ENCODE results near the gene SELENOM.
"Not testable (repeated sequence)": the region's sequence is repeated elsewhere in the genome, so short reads cannot be mapped to it uniquely, and the experiment has no call there.

SELENOM gene

GRCh38 chr22:31075961-31076360 lies 31.4 kb downstream of the SELENOM start:
- Histone ChIP-seq H3K79me1 (replicated peaks; ENCODE audit: low read length, poor library complexity, severe bottlenecking) (peaks cover 2% of the 10 kb centered on the region), H3K4ac (ENCODE audit: low read depth in 1 of 2, low read length in 2 of 2) (no peak overlapping the region), H2AFZ (ENCODE audit: low read depth, low read length) (peak overlapping the region; percentile 5), H2BK120ac (ENCODE audit: low read depth, low read length) (no peak overlapping the region), H2BK5ac (ENCODE audit: low read depth, low read length, poor library complexity, severe bottlenecking) (no peak overlapping the region), H3K4me2 (ENCODE audit: low read length, poor library complexity, severe bottlenecking) (no peak overlapping the region), H4K91ac (ENCODE audit: low read length) (no peak overlapping the region), H3K14ac (ENCODE audit: low read length in 2 of 2) (no peak overlapping the region), H3K18ac (ENCODE audit: low read depth in 1 of 2, low read length in 2 of 2) (peak overlapping the region in 1 of 2 experiments; percentile 35), H3K9ac (ENCODE audit: low read length) (peak overlapping the region; percentile 88), H3K27me3 (ENCODE audit: control insufficient read depth in 1 of 2, insufficient read depth in 1 of 2, low read length in 2 of 2) (no peaks in the 10 kb centered on the region), H3K23ac (ENCODE audit: low read length in 2 of 2) (no peak overlapping the region), H2BK15ac (ENCODE audit: low read depth, poor library complexity, severe bottlenecking) (peak overlapping the region; percentile 36), H2BK12ac (ENCODE audit: low read length in 2 of 2) (no peak overlapping the region), H3K4me3 (ENCODE audit: insufficient read depth in 1 of 2, low read depth in 1 of 2, low read length in 2 of 2) (no peak overlapping the region), H3K9me3 (ENCODE audit: control insufficient read depth, low read length) (no peaks in the 10 kb centered on the region), H2AK5ac (ENCODE audit: low read length, severe bottlenecking) (no peak overlapping the region), H3K36me3 (ENCODE audit: control insufficient read depth in 1 of 2, insufficient read depth in 2 of 2, low read depth in 1 of 2, low read length in 2 of 2) (no peaks in the 10 kb centered on the region), H3K27ac (ENCODE audit: low read length, poor library complexity, severe bottlenecking) (no peak overlapping the region), H3K4me1 (ENCODE audit: control insufficient read depth, insufficient read depth, low read depth, low read length) (peaks cover 7% of the 10 kb centered on the region), H4K8ac (ENCODE audit: low read length) (peak overlapping the region; percentile 88)
- WGBS, result 74% methylated on average over 15 of the region's 15 CpGs
- DNase-seq, result no peak

- not testable (repeated sequence) for H2AK5ac ChIP-seq (ENCODE audit: low read length, severe bottlenecking); H3K79me1 ChIP-seq (replicated peaks; ENCODE audit: low read length, poor library complexity, severe bottlenecking); H3K36me3 ChIP-seq (ENCODE audit: control insufficient read depth in 1 of 2, insufficient read depth in 2 of 2, low read depth in 1 of 2, low read length in 2 of 2); H3K4me1 ChIP-seq (ENCODE audit: control insufficient read depth, insufficient read depth, low read depth, low read length); H2BK120ac ChIP-seq (ENCODE audit: low read depth, low read length); H3K4ac ChIP-seq (ENCODE audit: low read depth in 1 of 2, low read length in 2 of 2); H4K91ac ChIP-seq (ENCODE audit: low read length); H2BK15ac ChIP-seq (ENCODE audit: low read depth, poor library complexity, severe bottlenecking); H3K4me3 ChIP-seq (ENCODE audit: insufficient read depth in 1 of 2, low read depth in 1 of 2, low read length in 2 of 2); H3K9ac ChIP-seq (ENCODE audit: low read length); H3K27me3 ChIP-seq (ENCODE audit: control insufficient read depth in 1 of 2, insufficient read depth in 1 of 2, low read length in 2 of 2); H3K23ac ChIP-seq (ENCODE audit: low read length in 2 of 2); H4K8ac ChIP-seq (ENCODE audit: low read length); DNase-seq; H2AFZ ChIP-seq (ENCODE audit: low read depth, low read length); H2BK12ac ChIP-seq (ENCODE audit: low read length in 2 of 2); H2BK5ac ChIP-seq (ENCODE audit: low read depth, low read length, poor library complexity, severe bottlenecking); H3K4me2 ChIP-seq (ENCODE audit: low read length, poor library complexity, severe bottlenecking); H3K18ac ChIP-seq (ENCODE audit: low read depth in 1 of 2, low read length in 2 of 2); H3K27ac ChIP-seq (ENCODE audit: low read length, poor library complexity, severe bottlenecking); H3K14ac ChIP-seq (ENCODE audit: low read length in 2 of 2); H3K9me3 ChIP-seq (ENCODE audit: control insufficient read depth, low read length)
- WGBS, result 88% methylated on average over 4 of the region's 5 CpGs
These were observed 33.7 kb downstream of the SELENOM start for GRCh38 chr22:31073545-31074145.

GRCh38 chr22:31073125-31073524 lies 34.2 kb downstream of the SELENOM start:
- not testable (repeated sequence) for H3K4ac ChIP-seq (ENCODE audit: low read depth in 1 of 2, low read length in 2 of 2); H4K91ac ChIP-seq (ENCODE audit: low read length); H3K27ac ChIP-seq (ENCODE audit: low read length, poor library complexity, severe bottlenecking); H4K8ac ChIP-seq (ENCODE audit: low read length); H3K27me3 ChIP-seq (ENCODE audit: control insufficient read depth in 1 of 2, insufficient read depth in 1 of 2, low read length in 2 of 2); H2BK12ac ChIP-seq (ENCODE audit: low read length in 2 of 2); H3K4me2 ChIP-seq (ENCODE audit: low read length, poor library complexity, severe bottlenecking); H2AFZ ChIP-seq (ENCODE audit: low read depth, low read length); H3K9me3 ChIP-seq (ENCODE audit: control insufficient read depth, low read length); H3K4me3 ChIP-seq (ENCODE audit: insufficient read depth in 1 of 2, low read depth in 1 of 2, low read length in 2 of 2); H3K18ac ChIP-seq (ENCODE audit: low read depth in 1 of 2, low read length in 2 of 2); H2BK120ac ChIP-seq (ENCODE audit: low read depth, low read length); H3K36me3 ChIP-seq (ENCODE audit: control insufficient read depth in 1 of 2, insufficient read depth in 2 of 2, low read depth in 1 of 2, low read length in 2 of 2); H3K14ac ChIP-seq (ENCODE audit: low read length in 2 of 2); H3K4me1 ChIP-seq (ENCODE audit: control insufficient read depth, insufficient read depth, low read depth, low read length); H2BK5ac ChIP-seq (ENCODE audit: low read depth, low read length, poor library complexity, severe bottlenecking); H3K9ac ChIP-seq (ENCODE audit: low read length); H3K79me1 ChIP-seq (replicated peaks; ENCODE audit: low read length, poor library complexity, severe bottlenecking); H2BK15ac ChIP-seq (ENCODE audit: low read depth, poor library complexity, severe bottlenecking); H3K23ac ChIP-seq (ENCODE audit: low read length in 2 of 2); H2AK5ac ChIP-seq (ENCODE audit: low read length, severe bottlenecking); DNase-seq
- 94% methylated on average over 9 of the region's 9 CpGs for WGBS

GRCh38 chr22:31069691-31070314 lies 37.6 kb downstream of the SELENOM start:
- H2AFZ ChIP-seq (ENCODE audit: low read depth, low read length); H3K4me3 ChIP-seq (ENCODE audit: insufficient read depth in 1 of 2, low read depth in 1 of 2, low read length in 2 of 2); H3K36me3 ChIP-seq (ENCODE audit: control insufficient read depth in 1 of 2, insufficient read depth in 2 of 2, low read depth in 1 of 2, low read length in 2 of 2); H4K8ac ChIP-seq (ENCODE audit: low read length); H3K23ac ChIP-seq (ENCODE audit: low read length in 2 of 2); H4K91ac ChIP-seq (ENCODE audit: low read length); H2BK12ac ChIP-seq (ENCODE audit: low read length in 2 of 2); H2BK15ac ChIP-seq (ENCODE audit: low read depth, poor library complexity, severe bottlenecking); DNase-seq; H2BK5ac ChIP-seq (ENCODE audit: low read depth, low read length, poor library complexity, severe bottlenecking); H3K4me2 ChIP-seq (ENCODE audit: low read length, poor library complexity, severe bottlenecking); H3K4me1 ChIP-seq (ENCODE audit: control insufficient read depth, insufficient read depth, low read depth, low read length); H3K14ac ChIP-seq (ENCODE audit: low read length in 2 of 2); H3K9ac ChIP-seq (ENCODE audit: low read length); H3K27me3 ChIP-seq (ENCODE audit: control insufficient read depth in 1 of 2, insufficient read depth in 1 of 2, low read length in 2 of 2); H3K9me3 ChIP-seq (ENCODE audit: control insufficient read depth, low read length); H2AK5ac ChIP-seq (ENCODE audit: low read length, severe bottlenecking); H3K4ac ChIP-seq (ENCODE audit: low read depth in 1 of 2, low read length in 2 of 2); H3K18ac ChIP-seq (ENCODE audit: low read depth in 1 of 2, low read length in 2 of 2); H3K27ac ChIP-seq (ENCODE audit: low read length, poor library complexity, severe bottlenecking); H3K79me1 ChIP-seq (replicated peaks; ENCODE audit: low read length, poor library complexity, severe bottlenecking); H2BK120ac ChIP-seq (ENCODE audit: low read depth, low read length): not testable (repeated sequence)
- WGBS, result 94% methylated on average over 6 of the region's 6 CpGs

Measured in mesenchymal stem cell (in vitro differentiated cells and primary cell).